Memory B cell (primary cell): ENCODE results near the gene RALGAPA1.
"Not testable (repeated sequence)": the region's sequence is repeated elsewhere in the genome, so short reads cannot be mapped to it uniquely, and the experiment has no call there.

Experiments used
- ATAC-seq: fragments of 150-1000 bp; cut with Tn5 transposase; 2 replicates; pipeline ENCODE4 v1.10.0; 2021; ENCODE audit warnings: low read depth, mild to moderate bottlenecking, moderate library complexity
- DNase-seq, 2 donors: peaks; one replicate each; pipeline ENCODE4 v3.0.0; 2022; ENCODE audit warnings: low spot score in 2 of 2
- H3K27ac Mint-ChIP-seq: one replicate; pipeline ENCODE4 v1.8.0; 2022; ENCODE audit warnings: mild to moderate bottlenecking, moderate library complexity, mixed read lengths
- H3K27me3 Mint-ChIP-seq: one replicate; pipeline ENCODE4 v1.8.0; 2022; ENCODE audit warnings: mixed read lengths
- H3K36me3 Mint-ChIP-seq: one replicate; pipeline ENCODE4 v1.8.0; 2022; ENCODE audit warnings: mild to moderate bottlenecking, mixed read lengths
- H3K4me1 Mint-ChIP-seq: one replicate; pipeline ENCODE4 v1.8.0; 2022; ENCODE audit warnings: mixed read lengths
- H3K4me3 Mint-ChIP-seq: one replicate; pipeline ENCODE4 v1.8.0; 2022; ENCODE audit warnings: mild to moderate bottlenecking, moderate library complexity, mixed read lengths
- H3K9me3 Mint-ChIP-seq: one replicate; pipeline ENCODE4 v1.8.0; 2022; ENCODE audit warnings: mixed read lengths

Gene RALGAPA1

DNA sequence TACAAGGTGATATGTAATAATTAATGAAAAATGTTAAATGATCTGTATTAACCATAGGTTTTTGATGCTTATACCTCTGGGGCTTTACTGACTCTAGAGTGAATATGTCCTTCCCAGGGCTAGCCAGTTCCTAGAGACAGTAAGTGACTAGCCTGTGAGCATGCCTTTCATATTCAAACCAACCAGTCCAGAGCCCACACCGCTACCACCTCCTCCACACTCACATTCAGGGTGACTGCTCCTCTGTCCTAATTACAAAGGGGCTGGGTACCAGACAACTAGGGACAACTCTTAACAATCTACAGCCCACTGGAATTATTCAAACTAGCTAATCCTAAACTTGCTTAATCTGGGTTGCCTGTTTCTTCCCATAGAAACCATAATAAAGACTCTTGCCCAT is 49.0 kb downstream of the RALGAPA1 start:
- DNase-seq (no peak), ATAC-seq (no peak)
- Mint-ChIP-seq H3K27ac (no peak overlapping the region), H3K4me1 (no peaks in the 10 kb centered on the region), H3K4me3 (no peak overlapping the region), H3K27me3 (no peaks in the 10 kb centered on the region), H3K9me3 (no peaks in the 10 kb centered on the region), H3K36me3 (peaks cover 16% of the 10 kb centered on the region)

DNA sequence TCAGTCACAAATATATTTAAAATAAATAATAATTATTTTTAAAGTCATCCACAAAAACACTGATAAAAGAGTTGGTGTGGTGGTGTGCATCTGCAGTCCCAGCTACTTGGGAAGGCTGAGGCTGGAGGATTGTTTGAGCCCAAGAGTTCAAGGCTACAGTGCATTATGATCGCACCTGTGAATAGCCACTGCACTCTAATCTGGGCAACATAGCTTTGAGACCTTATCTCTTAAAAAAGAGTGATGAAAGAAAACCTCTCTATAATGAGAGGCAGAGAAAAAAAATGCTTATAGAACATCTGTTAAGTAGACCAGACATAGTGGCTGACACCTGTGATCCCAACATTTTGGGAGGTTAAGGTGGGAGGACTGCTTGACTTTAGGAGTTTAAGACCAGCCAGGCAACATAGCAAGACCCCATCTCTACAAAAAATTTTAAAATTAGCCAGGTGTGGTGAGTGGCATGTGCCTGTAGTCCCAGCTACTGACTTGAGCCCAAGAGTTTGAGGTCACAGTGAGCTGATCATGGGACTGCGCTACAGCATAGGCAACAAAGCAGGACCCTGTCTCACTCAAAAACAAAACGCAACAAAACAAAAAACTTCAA is 50.5 kb downstream of the RALGAPA1 start:
- no peaks in the 10 kb centered on the region for H3K27me3 Mint-ChIP-seq
- ATAC-seq, result no peak
- no peak for DNase-seq
- no peak overlapping the region for H3K4me3 Mint-ChIP-seq
- no peak overlapping the region for H3K27ac Mint-ChIP-seq
- no peaks in the 10 kb centered on the region for H3K4me1 Mint-ChIP-seq
- H3K36me3 Mint-ChIP-seq, result peaks cover 29% of the 10 kb centered on the region
- no peaks in the 10 kb centered on the region for H3K9me3 Mint-ChIP-seq

DNA sequence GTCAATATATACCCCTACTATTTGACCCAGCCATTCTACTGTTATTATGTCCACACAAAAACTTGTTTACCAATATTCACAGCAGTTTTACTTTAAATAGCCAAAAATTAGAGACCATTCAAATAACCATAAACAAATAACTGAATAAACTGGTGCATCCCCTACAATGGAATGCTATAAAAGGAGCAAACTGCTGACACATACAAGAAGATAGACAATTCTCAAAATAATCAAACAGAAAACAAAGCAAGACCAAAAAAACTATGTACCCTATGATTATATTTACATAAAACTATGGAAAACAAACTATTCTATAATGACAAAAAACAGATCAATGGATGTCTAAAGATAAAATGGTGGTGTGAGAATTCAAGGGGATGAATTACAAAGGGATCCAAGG is 54.4 kb downstream of the RALGAPA1 start:
- Mint-ChIP-seq H3K4me3 (no peak overlapping the region), H3K27ac (no peak overlapping the region), H3K27me3 (no peaks in the 10 kb centered on the region), H3K36me3 (peaks cover 35% of the 10 kb centered on the region), H3K4me1 (no peaks in the 10 kb centered on the region), H3K9me3 (no peaks in the 10 kb centered on the region)
- ATAC-seq (no peak), DNase-seq (no peak)

DNA sequence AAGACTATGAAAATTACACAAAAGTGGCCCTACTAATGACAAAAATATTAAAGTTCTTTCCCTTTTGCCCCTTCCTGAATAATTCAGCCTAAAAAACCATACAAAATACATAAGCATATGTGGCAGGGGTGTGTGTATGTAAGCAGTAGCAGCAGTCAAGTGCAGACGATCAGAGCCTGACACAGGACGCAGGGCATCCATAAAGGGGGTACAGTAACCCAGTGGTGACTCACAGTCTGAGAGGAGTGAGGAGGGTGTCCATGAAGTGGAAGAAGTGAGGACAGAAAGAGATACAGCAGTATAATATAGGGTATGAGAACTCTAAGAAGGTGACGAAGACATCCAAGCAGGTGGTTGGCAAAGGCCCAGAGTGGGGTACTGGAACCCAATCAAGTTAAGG is 56.7 kb downstream of the RALGAPA1 start:
- Mint-ChIP-seq H3K27me3 (no peaks in the 10 kb centered on the region), H3K4me3 (no peak overlapping the region), H3K9me3 (no peaks in the 10 kb centered on the region), H3K4me1 (no peaks in the 10 kb centered on the region), H3K36me3 (peaks cover 40% of the 10 kb centered on the region), H3K27ac (no peak overlapping the region)
- no peak for ATAC-seq
- DNase-seq, result no peak

DNA sequence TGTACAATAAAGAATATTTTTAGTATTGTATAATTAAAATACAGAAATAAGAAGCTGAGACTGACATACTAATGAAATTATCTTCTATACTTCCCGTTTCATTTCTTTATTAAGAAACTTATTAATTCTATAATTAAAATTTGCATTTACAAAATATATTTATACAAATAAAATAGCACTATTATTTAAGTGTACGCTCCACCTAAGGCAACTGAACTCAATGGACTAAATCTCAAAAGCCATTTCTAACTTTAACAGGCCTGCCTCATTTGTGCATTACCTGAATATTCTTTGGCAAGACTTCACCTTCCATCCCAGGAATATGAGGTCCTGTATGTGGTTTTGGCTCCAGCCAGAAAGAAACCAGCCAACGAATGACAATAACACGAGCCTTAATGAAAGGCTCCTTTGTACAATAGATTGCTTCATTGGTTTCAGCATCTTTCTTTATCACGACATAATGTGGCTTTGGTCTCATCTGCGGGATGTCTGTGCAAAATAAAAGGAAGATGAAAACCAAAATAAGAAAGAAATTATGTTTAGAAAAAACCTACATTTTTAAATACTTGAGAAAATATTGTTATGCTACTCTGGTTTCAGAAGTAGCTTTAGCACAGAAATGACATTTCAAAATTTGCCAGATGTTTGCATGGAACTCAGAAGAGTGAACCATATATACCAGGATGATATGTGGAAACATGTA is 58.7 kb downstream of the RALGAPA1 start:
- no peaks in the 10 kb centered on the region for H3K4me1 Mint-ChIP-seq
- H3K9me3 Mint-ChIP-seq, result no peaks in the 10 kb centered on the region
- no peak overlapping the region for H3K27ac Mint-ChIP-seq
- DNase-seq (no peak), ATAC-seq (no peak)
- peaks cover 34% of the 10 kb centered on the region for H3K36me3 Mint-ChIP-seq
- H3K4me3 Mint-ChIP-seq, result no peak overlapping the region
- no peaks in the 10 kb centered on the region for H3K27me3 Mint-ChIP-seq

DNA sequence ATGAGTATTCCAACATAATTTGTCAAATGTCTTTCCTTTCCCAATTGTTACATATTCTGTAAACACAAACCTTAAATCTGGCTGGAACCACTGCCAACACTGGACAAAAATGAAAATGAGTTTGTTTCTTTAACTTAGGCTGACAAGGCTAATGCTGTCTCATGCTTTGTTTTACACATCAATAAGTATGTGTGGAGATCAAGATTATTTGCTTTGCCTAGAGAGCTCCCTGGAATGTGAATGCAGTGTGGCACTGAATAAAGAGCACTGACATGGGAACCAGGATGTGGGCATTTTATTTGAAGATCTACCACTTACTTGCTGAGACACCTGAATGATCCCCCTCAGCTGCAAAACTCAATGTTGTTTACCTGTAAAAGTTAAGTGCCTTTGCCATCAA is 61.7 kb downstream of the RALGAPA1 start:
- ATAC-seq, result no peak
- Mint-ChIP-seq H3K36me3 (peaks cover 15% of the 10 kb centered on the region), H3K27me3 (no peaks in the 10 kb centered on the region), H3K9me3 (no peaks in the 10 kb centered on the region), H3K27ac (no peak overlapping the region), H3K4me1 (no peaks in the 10 kb centered on the region), H3K4me3 (no peak overlapping the region)
- DNase-seq, result no peak

DNA sequence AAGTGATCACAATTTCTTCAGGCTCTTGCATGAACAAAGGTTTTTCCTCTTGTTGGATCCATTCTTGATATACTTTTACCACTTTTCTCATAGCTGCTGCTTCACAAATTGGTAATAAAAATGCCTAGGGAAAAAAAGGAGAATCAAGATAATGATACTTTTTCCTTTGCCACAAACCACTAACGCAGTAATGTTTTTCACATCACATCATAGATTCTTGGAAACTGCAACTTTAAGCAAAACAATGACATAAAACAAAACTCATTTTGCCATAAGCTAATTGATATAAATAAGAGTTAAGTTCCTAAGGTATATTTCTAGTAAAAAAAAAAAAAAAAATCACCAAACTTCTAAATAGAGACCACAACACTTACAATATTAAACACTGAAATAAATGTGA is 66.7 kb downstream of the RALGAPA1 start:
- Mint-ChIP-seq H3K4me1 (peaks cover 3% of the 10 kb centered on the region), H3K27me3 (no peaks in the 10 kb centered on the region), H3K27ac (no peak overlapping the region), H3K9me3 (no peaks in the 10 kb centered on the region), H3K4me3 (no peak overlapping the region), H3K36me3 (peaks cover 18% of the 10 kb centered on the region)
- ATAC-seq (no peak), DNase-seq (no peak)

DNA sequence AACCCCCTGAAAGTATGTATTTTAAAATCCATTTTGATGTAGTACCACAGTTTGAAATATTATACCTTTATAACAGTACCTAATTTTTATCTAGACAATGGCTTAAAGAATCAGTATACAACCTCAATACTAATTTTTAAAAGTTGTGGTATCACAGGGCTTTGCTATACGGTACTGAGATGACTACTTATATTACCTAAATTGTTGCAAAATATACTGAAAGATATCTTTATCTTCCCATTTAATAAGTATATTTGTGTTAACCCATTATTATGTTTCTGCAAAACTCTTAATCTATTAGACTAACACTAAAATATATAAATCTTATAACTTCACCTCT is 67.1 kb downstream of the RALGAPA1 start:
- Mint-ChIP-seq H3K27ac (no peak overlapping the region), H3K4me1 (peaks cover 3% of the 10 kb centered on the region), H3K36me3 (peaks cover 18% of the 10 kb centered on the region), H3K27me3 (no peaks in the 10 kb centered on the region), H3K9me3 (no peaks in the 10 kb centered on the region), H3K4me3 (no peak overlapping the region)
- DNase-seq, result no peak
- ATAC-seq, result no peak

DNA sequence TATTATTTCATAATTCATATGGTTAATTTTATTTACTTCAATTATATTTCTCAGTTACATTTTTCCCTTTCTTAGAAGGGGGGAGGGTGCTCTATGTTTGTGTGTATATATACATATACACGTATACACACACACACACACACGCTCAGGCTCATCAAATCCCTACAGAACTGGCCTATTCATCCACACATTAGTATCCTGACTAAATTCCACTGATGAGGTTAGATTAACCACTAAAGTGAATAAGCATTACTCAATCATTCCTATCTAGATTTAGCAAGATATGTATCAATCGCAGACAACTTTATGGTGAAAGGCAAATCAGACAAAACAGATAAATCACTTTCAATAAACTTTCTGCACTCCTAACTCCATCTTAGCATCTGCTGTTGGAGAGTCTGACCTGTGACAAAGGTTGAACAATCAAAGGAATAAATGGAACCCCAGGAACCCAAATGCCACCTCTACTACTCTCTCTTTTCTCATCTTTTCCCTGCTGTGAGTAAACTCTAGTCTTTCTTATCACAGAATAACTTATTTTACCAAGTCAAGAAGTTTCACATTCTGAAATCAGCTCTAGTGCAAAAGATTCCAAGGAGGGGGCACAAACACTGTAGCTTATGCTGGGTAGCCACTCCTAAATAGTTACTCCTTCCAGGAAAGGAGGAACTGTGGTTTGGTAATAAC is 67.6 kb downstream of the RALGAPA1 start:
- DNase-seq (no peak), ATAC-seq (no peak)
- H3K27ac Mint-ChIP-seq, result no peak overlapping the region
- H3K27me3 Mint-ChIP-seq, result no peaks in the 10 kb centered on the region
- H3K4me3 Mint-ChIP-seq, result no peak overlapping the region
- peaks cover 15% of the 10 kb centered on the region for H3K36me3 Mint-ChIP-seq
- H3K9me3 Mint-ChIP-seq, result no peaks in the 10 kb centered on the region
- H3K4me1 Mint-ChIP-seq, result peaks cover 3% of the 10 kb centered on the region

DNA sequence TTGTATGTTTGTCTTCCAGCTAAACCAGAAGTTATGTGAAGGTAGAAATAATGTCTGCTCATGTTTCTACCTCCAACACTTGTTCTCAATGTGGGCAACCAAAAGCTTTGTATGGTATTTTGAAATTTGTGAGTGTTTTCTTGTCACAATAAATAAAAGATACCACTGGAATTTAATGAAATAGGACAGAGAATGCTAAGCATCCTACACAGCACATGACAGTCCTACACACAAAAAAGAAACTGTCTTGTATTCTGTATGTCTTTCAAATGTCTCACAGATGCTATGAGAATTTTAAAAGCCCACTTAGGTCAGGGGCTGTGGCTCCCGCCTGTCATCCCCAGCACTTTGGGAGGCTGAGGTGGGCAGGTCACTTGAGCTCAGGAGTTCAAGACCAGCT is 68.9 kb downstream of the RALGAPA1 start:
- Mint-ChIP-seq H3K36me3 (peaks cover 23% of the 10 kb centered on the region), H3K4me3 (no peak overlapping the region), H3K4me1 (peaks cover 3% of the 10 kb centered on the region), H3K9me3 (no peaks in the 10 kb centered on the region), H3K27me3 (no peaks in the 10 kb centered on the region), H3K27ac (no peak overlapping the region)
- no peak for DNase-seq
- no peak for ATAC-seq

DNA sequence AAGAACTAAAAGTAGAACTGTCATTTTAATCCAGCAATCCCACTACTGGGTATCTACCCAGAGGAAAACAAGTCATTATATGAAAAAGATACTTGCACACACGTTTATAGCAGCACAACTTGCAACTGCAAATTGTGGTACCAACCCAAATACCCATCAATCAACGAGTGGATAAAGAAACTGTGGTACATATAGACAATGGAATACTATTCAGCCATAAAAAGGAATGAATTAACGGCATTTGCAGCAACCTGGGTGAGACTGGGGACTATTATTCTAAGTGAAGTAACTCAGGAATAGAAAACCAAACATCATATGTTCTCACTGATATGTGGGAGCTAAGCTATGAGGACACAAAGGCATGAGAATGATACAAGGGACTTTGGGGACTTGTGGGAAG is 73.9 kb downstream of the RALGAPA1 start:
- H3K36me3 Mint-ChIP-seq, result peaks cover 44% of the 10 kb centered on the region
- H3K9me3 Mint-ChIP-seq, H3K27ac Mint-ChIP-seq: not testable (repeated sequence)

DNA sequence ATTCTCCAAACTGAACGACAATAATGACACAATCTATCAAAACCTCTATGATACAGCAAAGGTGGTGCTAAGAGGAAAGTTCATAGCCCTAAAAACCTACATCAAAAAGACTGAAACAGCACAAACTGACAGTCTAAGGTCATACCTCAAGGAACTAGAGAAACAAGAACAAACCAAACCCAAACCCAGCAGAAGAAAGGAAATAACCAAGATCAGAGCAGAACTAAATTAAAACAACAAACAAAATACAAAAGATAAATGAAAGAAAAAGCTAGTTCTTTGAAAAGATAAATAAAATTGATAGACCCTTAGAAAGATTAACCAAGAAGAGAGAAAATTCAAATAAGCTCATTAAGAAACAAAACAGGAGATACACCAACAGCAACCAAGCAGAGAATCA is 75.6 kb downstream of the RALGAPA1 start:
- not testable (repeated sequence) for H3K4me3 Mint-ChIP-seq, DNase-seq, H3K27me3 Mint-ChIP-seq, H3K4me1 Mint-ChIP-seq, H3K27ac Mint-ChIP-seq, H3K9me3 Mint-ChIP-seq, ATAC-seq
- H3K36me3 Mint-ChIP-seq, result peaks cover 53% of the 10 kb centered on the region

More for the DNA sequence above, 73.9 kb downstream of the RALGAPA1 start:
- not testable (repeated sequence) for H3K4me1 Mint-ChIP-seq, H3K27me3 Mint-ChIP-seq, DNase-seq, ATAC-seq, H3K4me3 Mint-ChIP-seq

DNA sequence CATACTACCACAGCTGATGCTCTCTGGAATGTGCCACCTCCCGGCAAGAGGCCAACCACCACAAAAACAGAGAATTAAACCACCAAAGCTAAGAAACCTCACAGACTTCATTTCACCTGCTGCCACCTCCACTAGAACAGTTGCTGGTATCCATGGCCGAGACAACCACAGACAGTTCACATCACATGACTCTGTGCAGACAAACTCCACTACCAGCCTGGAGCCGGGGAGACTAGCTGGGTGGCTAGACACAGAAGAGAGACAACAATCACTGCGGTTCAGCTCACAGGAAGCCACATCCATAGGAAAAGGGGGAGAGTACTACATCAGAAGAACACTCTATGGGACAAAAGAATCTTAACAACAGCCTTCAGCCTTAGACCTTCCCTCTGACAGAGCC is 78.2 kb downstream of the RALGAPA1 start:
- DNase-seq (no peak), ATAC-seq (no peak)
- no peak overlapping the region for H3K27ac Mint-ChIP-seq
- H3K36me3 Mint-ChIP-seq, result peaks cover 52% of the 10 kb centered on the region
- H3K4me3 Mint-ChIP-seq, result no peak overlapping the region
- H3K27me3 Mint-ChIP-seq, result no peaks in the 10 kb centered on the region
- no peaks in the 10 kb centered on the region for H3K4me1 Mint-ChIP-seq
- no peaks in the 10 kb centered on the region for H3K9me3 Mint-ChIP-seq

DNA sequence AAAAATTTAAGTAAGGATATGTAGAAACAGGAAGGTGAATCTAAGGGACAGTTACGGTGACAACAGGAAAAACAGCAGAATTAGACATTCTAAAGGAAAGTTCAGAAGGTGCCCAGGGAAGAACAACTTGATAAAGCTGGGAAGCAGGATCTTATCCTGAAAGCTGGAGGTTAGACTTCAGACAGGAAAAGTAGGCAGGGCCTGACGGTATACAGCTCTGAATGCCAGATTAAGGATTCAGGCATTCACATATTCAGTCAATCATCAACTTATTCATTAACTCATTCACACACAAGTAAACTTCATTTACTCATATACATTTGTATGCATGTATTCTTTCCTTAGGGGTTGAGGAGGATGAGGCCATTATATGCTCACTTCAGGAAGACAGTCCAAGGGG is 81.3 kb downstream of the RALGAPA1 start:
- Mint-ChIP-seq H3K27me3 (no peaks in the 10 kb centered on the region), H3K4me1 (no peaks in the 10 kb centered on the region), H3K4me3 (no peak overlapping the region), H3K27ac (no peak overlapping the region), H3K9me3 (no peaks in the 10 kb centered on the region), H3K36me3 (peaks cover 33% of the 10 kb centered on the region)
- ATAC-seq (no peak), DNase-seq (no peak)

DNA sequence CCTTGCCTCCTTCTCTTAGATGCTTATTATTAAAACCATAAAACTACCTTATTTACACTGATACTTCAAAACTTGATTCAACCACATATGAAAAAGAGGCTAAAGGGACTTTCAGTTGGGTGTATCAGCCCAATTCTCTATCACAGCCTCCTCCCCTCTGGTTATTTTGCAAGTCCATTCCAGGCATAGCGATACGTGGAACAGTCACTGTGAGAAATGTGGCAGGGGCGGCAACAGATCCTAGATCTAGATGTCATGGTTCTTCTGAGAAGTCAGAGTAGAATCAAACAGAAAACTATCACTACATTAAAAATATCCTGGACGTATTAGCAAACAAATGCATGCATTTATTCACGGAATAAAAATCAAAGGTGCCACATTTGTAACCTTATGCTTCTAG is 83.2 kb downstream of the RALGAPA1 start:
- Mint-ChIP-seq H3K9me3 (no peaks in the 10 kb centered on the region), H3K4me1 (no peaks in the 10 kb centered on the region), H3K36me3 (peaks cover 27% of the 10 kb centered on the region), H3K27ac (no peak overlapping the region), H3K4me3 (no peak overlapping the region), H3K27me3 (no peaks in the 10 kb centered on the region)
- ATAC-seq, result no peak
- no peak for DNase-seq
